SJCRH30 (cell line): ENCODE measurements around the gene P4HB. TPM values are rescaled to one million over a fixed set of nuclear protein-coding genes. Genes with fewer than 3 reads are reported as not detected.
A peak's percentile ranks its signal among the peaks of the same experiment; 100 is the strongest.

Experiments used
- DNase-seq, 2 experiments: peaks; one replicate each; pipeline ENCODE4 v3.0.0-alpha.2; 2015 to 2020
- H3K27ac ChIP-seq: fragments of 250-450 bp; sonication (Bioruptor Pico); 2 replicates; pipeline ENCODE4 v1.5.1; 2020; ENCODE audit warnings: mild to moderate bottlenecking, moderate library complexity
- H3K27me3 ChIP-seq: fragments of 250-450 bp; sonication (Bioruptor Pico); 2 replicates; pipeline ENCODE4 v1.5.1; 2020; ENCODE audit warnings: mild to moderate bottlenecking, moderate library complexity
- H3K36me3 ChIP-seq: fragments of 250-450 bp; sonication (Bioruptor Pico); 2 replicates; pipeline ENCODE4 v1.5.1; 2020; ENCODE audit warnings: mild to moderate bottlenecking, moderate library complexity
- H3K4me1 ChIP-seq: fragments of 250-450 bp; sonication (Bioruptor Pico); 2 replicates; pipeline ENCODE4 v1.5.1; 2020; ENCODE audit warnings: mild to moderate bottlenecking, moderate library complexity
- H3K4me3 ChIP-seq: fragments of 250-450 bp; sonication (Bioruptor Pico); 2 replicates; pipeline ENCODE4 v1.5.1; 2020; ENCODE audit warnings: mild to moderate bottlenecking, moderate library complexity
- H3K9me3 ChIP-seq: fragments of 250-450 bp; sonication (Bioruptor Pico); replicated peaks from 2 replicates; pipeline ENCODE4 v1.5.1; 2020; ENCODE audit warnings: mild to moderate bottlenecking, moderate library complexity
- total RNA-seq: library from RNA; depleted of rRNA; stranded (reverse); fragments of >200 nt; shearing (Covaris generic); gene quantifications from 2 replicates; pipeline ENCODE4 v1.2.3, GENCODE V29; 2014

Gene P4HB
- total RNA-seq, 1 experiment from 2014 or later, result 620 TPM

DNA sequence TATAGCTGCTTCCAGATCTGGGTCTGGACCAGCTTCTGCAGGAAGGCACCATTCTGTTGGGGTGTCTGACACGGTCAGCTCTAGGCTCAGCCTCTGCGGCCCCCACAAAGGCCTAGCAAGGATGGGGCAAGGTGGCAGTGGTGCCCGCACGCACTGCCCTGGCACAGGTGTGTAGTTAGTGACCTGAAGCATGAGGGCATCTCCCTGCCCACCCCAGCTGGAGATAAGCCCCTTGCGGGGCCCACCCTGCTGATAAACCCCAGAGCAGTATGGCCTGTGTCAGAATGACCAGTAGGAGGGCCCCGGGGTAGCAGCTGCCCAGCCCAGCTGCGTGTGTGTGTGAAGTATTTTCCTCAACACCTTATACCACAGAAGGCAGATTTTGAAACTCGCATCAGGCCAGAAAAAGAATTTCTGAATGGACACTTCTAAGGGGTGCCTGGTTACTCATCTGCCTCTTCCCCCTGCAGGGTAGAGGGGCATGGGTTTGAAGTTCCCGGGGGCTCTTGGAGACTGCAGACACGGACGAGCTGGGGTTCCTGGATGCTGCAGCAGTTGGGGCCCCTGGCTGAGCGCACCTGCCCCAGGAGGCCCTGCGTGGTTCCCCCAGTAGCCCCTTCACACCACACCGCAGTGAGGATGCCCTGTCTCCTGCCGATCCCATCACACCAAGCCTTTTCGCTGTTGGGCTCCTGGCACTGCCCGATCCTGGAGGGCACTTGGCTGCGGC, 6.3 kb upstream of the P4HB start:
- Histone ChIP-seq H3K27me3 (no peaks in the 10 kb centered on the region), H3K27ac (no peak overlapping the region), H3K4me3 (no peak overlapping the region), H3K36me3 (peaks cover 25% of the 10 kb centered on the region), H3K9me3 (no peaks in the 10 kb centered on the region), H3K4me1 (peaks cover 5% of the 10 kb centered on the region)
- DNase-seq, result peak in 1 of 2 experiments; percentile 47

DNA sequence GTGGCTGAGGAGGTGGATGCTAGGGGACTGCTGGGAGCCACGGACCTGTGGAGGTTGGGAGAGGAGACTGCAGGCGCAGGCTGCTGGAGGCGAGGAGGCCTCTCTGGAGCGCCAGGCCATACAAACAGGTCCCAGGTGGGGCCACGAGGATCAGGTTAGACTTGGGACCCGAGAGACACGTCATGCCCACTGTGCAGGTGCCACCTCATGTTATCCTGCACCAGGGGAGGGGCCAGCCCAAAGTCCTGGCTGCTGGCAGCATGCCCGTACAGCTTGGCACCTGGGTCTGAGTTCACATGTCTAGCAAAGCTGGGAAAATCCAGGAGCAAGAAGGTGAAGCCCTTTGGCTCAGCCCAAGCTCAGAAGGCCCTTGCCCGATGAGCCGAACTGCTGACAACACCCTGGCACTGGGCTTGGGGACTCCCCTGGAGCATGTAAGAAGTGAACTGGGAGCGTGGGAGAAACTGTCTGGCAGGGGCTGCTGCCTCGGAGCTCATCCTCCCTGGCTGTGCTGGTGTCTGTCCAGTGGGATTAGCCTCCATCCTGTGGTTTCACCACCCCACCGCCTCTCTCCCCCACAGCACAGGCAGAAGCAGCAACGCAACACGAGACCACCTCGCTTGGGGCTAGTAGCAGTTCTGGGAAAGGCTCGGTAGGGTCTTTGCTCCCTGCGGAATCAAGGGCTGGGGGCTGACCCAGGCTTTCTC, 5.6 kb upstream of the P4HB start:
- peaks cover 5% of the 10 kb centered on the region for H3K4me1 ChIP-seq

DNA sequence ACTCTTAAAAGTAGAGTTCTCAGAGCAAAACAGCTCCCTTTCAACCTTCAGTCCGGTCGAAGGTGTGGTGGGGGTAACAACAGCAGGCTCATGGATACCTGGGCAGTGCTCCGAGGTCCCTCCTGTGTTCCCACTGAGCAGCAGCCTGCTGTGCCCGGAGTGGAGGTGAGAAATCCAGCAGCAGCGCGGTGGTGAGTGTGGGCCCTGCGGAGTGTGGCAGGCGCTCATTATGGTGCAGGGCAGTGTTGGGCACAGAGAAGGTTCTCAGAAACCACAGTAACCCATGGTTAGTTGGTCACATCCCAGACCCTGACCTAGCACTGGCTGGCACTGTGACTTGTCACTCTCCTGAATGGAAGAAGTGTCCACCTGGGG, 5.0 kb upstream of the P4HB start:
- Histone ChIP-seq H3K4me3 (no peak overlapping the region), H3K27me3 (no peaks in the 10 kb centered on the region), H3K36me3 (peaks cover 25% of the 10 kb centered on the region), H3K4me1 (peaks cover 5% of the 10 kb centered on the region), H3K9me3 (no peaks in the 10 kb centered on the region), H3K27ac (no peak overlapping the region)
- DNase-seq, result no peak

More for the DNA sequence above, 5.6 kb upstream of the P4HB start:
- Histone ChIP-seq H3K36me3 (peaks cover 25% of the 10 kb centered on the region), H3K4me3 (no peak overlapping the region), H3K27me3 (no peaks in the 10 kb centered on the region), H3K27ac (no peak overlapping the region), H3K9me3 (no peaks in the 10 kb centered on the region)
- DNase-seq, result peak in 1 of 2 experiments; percentile 49

DNA sequence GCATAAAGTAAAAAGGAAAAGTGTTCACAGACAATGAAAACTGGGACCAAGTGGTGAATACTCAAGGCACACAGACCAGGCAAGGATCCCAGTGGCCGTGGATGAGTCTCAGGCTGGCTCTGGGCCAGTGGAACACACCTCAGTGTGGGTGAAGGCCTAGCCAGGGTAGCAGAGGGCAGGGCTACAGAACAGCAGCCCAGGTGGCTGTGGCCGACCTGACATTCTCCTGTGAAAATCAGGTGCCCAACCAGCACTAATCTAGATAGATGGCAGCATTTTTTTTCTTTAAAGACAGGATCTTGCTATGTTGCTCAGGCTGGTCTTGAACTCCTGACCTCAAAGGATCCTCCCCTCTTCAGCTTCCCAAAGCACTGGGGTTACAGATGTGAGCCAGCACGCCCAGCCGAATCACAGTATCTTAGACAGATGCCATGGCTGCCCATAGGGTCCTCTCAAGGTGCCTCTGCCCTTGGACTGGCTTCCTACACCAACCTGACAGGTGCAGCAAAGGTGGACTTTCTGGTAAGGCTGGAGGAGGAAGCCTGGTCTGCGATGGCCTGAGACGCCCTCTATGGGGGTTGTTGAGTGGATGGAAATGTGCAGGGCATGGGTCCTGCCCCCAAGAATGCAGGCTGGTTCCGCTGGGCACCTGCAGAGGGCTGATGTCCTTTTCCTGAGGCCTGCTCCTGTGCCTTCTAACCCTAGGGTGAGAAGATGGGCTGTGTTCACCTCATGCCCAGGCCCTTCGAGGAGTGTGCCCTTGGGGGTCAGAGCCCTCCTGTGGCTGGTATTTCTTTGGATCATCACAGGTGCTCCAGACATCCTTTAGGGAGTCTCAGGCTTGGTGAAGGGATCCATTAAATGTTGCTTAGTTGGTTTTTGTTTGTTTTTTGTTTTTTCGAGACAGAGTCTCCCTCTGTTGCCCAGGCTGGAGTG, 3.8 kb upstream of the P4HB start:
- Histone ChIP-seq H3K27ac (no peak overlapping the region), H3K4me3 (no peak overlapping the region), H3K36me3 (peaks cover 14% of the 10 kb centered on the region), H3K27me3 (no peaks in the 10 kb centered on the region), H3K9me3 (no peaks in the 10 kb centered on the region), H3K4me1 (peaks cover 2% of the 10 kb centered on the region; the same call in 1 of the 2 replicates)
- no peak for DNase-seq

DNA sequence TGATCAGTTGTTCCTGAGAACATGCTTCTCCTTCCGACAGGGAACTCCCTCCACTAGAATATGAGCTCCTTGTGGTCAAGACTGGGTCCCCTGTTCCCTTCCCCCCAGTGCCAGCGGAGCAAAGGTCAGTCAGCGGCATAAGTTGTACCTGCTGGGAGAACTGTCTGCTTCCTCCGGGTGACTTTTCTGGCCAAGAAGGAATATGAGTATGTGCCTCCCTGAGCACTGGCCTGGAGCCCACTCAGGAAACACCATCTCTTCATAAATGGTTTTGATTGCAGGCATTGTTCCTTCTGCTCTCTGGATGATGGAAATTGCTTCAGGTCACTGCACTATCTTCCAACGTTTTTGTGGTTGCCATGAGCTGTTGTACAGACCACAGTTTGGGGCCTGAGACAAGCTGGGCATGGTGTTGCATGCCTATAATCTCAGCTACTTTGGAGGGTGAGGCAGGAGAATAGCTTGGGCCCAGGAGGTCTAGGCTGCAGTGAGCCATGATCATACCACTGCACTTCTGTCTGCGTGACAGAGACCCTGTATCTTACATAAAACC, 2.9 kb upstream of the P4HB start:
- Histone ChIP-seq H3K27ac (no peak overlapping the region), H3K4me3 (no peak overlapping the region), H3K4me1 (peaks cover 6% of the 10 kb centered on the region; the same call in 1 of the 2 replicates), H3K9me3 (no peaks in the 10 kb centered on the region), H3K36me3 (peaks cover 11% of the 10 kb centered on the region), H3K27me3 (no peaks in the 10 kb centered on the region)
- DNase-seq, result no peak

DNA sequence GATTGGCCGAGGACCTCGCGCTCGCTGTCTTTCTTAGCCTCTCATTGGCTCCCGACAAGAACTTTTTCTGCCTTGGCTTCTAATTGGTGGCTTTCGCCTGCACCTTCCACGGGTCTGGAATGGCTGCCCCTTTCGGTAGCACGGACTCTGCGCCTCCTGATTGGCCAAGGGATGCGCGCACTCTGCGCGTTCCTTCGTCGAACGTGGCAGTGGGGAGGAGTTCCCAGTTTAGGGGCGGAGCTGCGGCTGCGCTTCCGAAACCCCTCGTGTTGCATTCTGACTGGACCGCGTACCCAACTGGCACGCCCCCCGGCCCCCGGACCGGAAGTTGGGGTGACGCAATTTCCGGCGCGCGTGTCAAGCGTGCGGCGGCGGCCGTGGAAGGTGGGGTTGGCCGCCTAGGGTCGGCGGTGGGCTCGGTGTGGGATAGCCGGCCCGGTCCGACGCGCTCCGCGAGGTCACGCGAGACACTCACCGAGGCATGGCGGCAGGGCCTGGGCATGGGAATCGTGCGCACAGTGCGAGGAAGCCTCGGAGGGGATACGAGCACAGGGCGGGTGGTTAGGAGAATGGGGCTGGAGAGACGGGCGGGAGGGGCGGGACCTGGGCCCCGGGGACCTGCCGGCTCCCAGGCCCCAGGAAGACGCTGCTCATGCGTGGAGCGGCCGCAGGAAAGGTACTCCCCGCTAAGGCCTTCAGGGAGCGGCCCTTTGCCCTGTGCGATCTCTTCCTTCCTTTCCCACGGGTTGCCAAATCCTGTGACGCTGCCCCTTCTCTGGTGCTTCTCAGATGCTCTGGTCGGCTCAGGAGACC, 627 bp upstream of the P4HB start:
- DNase-seq, result peak; percentile 100
- H3K27me3 ChIP-seq, result no peaks in the 10 kb centered on the region
- peak overlapping the region; percentile 87 for H3K27ac ChIP-seq
- H3K4me1 ChIP-seq, result peaks cover 6% of the 10 kb centered on the region; the same call in 1 of the 2 replicates
- H3K9me3 ChIP-seq, result no peaks in the 10 kb centered on the region
- peaks cover 19% of the 10 kb centered on the region for H3K36me3 ChIP-seq
- H3K4me3 ChIP-seq, result peak overlapping the region; percentile 76

DNA sequence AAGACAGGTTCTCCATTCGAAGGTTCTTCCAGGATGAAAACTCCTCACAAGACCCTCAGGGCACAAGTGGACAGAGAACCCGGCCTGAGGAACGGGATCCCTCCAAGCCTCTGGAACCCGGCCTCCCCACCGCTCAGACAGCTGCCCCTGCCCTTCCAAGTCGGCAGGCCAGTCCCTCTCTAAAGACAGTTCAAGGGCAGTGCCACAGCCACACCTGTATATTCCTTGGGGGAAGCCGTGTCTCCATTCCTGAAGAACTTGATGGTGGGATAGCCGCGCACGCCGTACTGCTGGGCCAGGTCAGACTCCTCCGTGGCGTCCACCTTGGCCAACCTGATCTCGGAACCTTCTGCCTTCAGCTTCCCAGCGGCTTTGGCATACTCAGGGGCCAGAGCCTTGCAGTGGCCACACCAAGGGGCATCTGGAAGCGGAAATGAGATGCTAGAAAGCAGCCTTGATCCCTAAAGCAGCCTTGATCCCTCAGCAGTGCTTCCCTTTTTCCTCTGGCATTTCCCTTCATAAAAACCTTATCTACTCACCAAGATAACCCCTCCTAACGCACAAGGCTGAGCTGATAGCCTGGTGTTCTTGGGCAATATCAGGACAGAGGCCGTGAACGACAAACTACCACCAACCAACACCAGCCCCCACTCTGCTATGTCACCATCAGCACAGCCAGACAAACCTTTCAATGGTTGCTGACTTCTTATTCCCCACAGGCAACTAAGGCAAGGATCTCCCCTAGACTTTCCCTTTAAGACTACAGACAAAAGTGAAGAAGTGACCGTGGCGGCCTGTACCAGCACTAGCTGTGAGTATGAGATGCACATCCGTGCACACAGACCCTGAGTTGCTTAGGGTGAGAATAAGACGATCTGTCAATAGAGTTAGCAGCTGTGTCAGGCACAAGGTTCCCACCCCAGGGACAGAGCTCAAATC, 1.1 kb downstream of the P4HB start:
- Histone ChIP-seq H3K4me1 (peaks cover 6% of the 10 kb centered on the region; the same call in 1 of the 2 replicates), H3K4me3 (peak overlapping the region; percentile 76), H3K36me3 (peaks cover 29% of the 10 kb centered on the region), H3K9me3 (no peaks in the 10 kb centered on the region), H3K27me3 (no peaks in the 10 kb centered on the region), H3K27ac (peak overlapping the region; percentile 20; the same call in 1 of the 2 replicates)
- DNase-seq, result peak in 1 of 2 experiments; percentile 44

DNA sequence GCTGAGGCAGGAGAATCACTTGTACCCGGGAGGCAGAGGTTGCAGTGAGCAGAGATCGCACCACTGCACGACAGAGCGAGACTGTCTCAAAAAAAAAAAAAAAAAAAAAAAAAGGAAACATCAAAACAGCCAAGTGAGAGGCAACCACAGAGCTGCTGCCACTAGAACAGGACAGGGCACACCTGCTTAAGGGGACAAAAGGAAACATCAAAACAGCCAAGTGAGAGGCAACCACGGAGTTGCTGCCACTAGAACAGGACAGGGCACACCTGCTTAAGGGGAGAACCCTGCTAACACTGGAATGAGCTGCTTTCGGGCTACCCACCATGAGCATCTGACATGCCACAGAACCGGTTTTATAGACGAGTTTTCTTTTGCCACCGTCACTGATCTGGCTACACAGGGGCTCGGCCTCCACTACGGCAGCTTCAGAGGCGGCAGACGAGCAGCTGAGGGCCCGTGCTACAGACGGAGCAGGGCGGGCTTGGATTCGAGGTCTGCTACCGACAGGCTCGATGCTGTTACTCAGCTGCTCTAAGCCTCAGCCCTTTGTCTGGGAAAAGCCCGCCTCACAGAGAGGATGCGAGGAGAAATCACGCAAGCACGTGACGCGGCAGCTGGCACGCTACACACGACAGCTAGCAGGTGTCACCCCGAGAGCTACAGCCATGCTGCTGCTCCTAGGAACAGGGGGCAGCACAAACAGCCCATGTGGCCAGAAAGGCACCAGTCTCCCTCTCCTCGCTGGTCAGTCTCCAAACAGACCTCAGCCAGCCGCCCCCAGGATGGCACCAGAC, 2.0 kb downstream of the P4HB start:
- Histone ChIP-seq H3K4me3 (no peak overlapping the region), H3K4me1 (peaks cover 6% of the 10 kb centered on the region; the same call in 1 of the 2 replicates), H3K36me3 (peaks cover 37% of the 10 kb centered on the region), H3K27me3 (no peaks in the 10 kb centered on the region), H3K9me3 (no peaks in the 10 kb centered on the region), H3K27ac (no peak overlapping the region)
- DNase-seq, result no peak

DNA sequence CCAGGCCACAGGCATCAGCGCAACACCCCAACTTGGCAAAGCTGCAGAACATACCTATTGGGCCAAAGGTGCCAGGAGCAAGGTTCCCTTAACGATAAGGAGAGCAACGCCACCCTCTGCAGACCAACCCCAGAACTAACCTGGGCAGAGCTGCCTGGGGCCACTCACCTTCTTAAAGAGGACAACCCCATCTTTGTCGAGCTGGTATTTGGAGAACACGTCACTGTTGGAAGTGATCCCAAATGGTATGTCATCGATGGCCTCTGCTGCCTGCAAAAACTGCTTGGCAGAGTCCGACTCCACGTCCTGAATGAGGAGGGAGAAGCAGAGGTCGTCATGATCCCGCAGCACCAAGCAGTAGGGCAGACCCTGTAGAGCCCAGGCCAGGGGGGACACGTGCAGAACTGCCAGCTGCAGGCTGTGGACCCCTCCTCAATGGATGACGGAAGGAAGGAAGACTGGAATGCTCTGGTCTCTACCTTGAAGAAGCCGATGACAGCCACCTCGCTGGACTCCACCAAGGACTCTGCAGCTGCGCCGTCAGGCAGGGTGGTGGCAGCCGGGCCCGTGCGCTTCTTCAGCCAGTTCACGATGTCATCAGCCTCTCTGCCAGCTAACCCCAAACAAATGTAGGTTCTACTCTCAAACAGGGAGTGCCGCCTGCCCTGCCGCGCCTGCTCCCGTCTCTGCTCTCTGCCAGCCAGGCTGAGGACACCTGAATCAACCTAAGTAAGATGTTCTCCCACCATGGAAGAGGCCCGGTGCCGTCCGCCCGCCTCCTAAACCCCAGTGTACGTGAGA, 5.2 kb downstream of the P4HB start:
- no peak overlapping the region for H3K27ac ChIP-seq
- H3K27me3 ChIP-seq, result no peaks in the 10 kb centered on the region
- no peak for DNase-seq
- H3K9me3 ChIP-seq, result no peaks in the 10 kb centered on the region
- H3K4me3 ChIP-seq, result no peak overlapping the region
- peaks cover 64% of the 10 kb centered on the region for H3K36me3 ChIP-seq
- peaks cover 6% of the 10 kb centered on the region; the same call in 1 of the 2 replicates for H3K4me1 ChIP-seq

DNA sequence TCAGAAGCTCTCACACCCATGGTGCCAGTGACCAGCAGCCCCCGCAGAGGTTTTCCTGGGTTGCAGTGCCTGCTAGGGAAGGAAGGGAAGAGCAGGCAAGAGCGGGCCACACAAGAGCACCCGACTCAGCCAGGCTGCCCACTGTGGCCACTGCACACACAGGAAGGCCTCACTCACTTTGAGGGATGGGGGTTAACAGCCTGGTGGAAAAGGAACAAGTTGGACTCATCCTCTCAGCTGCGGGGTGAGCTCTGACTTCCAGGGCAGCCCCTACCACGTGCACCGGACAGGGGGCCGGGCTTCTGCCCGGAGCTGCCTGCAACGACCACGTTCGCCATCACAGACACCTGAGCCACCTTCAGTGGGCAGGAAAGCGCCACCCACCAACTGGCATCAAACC, 8.1 kb downstream of the P4HB start:
- no peak for DNase-seq
- no peaks in the 10 kb centered on the region for H3K9me3 ChIP-seq
- no peak overlapping the region for H3K4me3 ChIP-seq
- H3K27ac ChIP-seq, result no peak overlapping the region
- peaks cover 75% of the 10 kb centered on the region for H3K36me3 ChIP-seq
- no peaks in the 10 kb centered on the region for H3K27me3 ChIP-seq
- no peaks in the 10 kb centered on the region for H3K4me1 ChIP-seq

DNA sequence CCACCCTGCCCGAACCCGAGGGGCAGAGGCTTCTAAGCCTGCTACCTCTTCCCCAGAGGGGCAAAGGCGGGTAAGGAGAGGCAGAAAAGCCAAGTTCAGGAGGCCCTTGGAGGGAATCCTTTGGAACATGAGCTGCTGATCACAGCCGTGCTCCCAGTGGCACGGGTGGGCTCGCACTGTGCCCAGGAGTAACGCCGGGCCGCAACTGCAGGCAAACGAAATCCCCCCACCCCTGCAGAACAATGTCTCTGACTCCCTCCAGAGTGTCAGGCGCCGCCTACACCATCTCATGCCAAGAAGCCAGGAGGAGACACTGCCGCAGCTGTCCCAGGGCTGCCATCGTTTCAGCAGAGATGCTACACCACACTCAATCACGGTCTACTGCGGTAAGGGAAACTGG, 8.9 kb downstream of the P4HB start:
- Histone ChIP-seq H3K9me3 (no peaks in the 10 kb centered on the region), H3K36me3 (peaks cover 77% of the 10 kb centered on the region), H3K4me3 (no peak overlapping the region), H3K4me1 (no peaks in the 10 kb centered on the region), H3K27ac (no peak overlapping the region), H3K27me3 (no peaks in the 10 kb centered on the region)
- DNase-seq, result no peak

DNA sequence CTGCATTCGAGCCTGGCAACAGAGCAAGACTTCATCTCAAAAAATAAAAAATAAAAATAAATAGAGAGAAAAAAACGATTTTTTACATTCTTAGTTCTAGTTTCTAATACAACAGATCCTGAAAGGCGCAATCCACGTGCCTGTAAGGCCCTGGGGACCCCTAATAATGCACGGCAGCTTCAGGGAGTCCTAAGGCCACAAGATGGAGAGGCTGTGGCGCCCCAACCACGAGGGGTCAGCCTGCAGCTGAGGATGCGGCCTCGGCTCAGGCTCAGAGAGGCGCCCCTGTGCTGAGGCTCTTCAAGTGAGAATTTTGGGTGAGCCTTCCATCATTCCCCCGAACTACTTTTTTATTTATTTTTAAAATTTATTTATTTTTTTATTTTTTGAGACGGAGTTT, 10.9 kb downstream of the P4HB start:
- no peak for DNase-seq
- Histone ChIP-seq H3K36me3 (peaks cover 88% of the 10 kb centered on the region), H3K27ac (no peak overlapping the region), H3K4me1 (no peaks in the 10 kb centered on the region), H3K4me3 (no peak overlapping the region), H3K27me3 (no peaks in the 10 kb centered on the region), H3K9me3 (no peaks in the 10 kb centered on the region)
